ENCODE data around the gene KDELR1. TPM values are rescaled to one million over a fixed set of nuclear protein-coding genes. Genes with fewer than 3 reads are reported as not detected.

The KDELR1 gene
- total and polyA plus RNA-seq, 2 of the 13 experiments (the other 11 are each of a cell fraction or from before 2014, with no cell fraction given) = 134 to 185 TPM

- no peak for TF ChIP-seq NKX3-1 (CRISPR knock-in tag; IDR thresholded peaks at IDR 0.05)
- TF ChIP-seq MED13 (CRISPR knock-in tag; IDR thresholded peaks at IDR 0.05) = no peak
- peak; percentile 96 for TF ChIP-seq PHF21A (CRISPR knock-in tag; IDR thresholded peaks at IDR 0.05)
- TF ChIP-seq RFXAP (CRISPR knock-in tag; IDR thresholded peaks at IDR 0.05; ENCODE audit: borderline replicate concordance) = no peak
- TF ChIP-seq ARNT2 (CRISPR knock-in tag; IDR thresholded peaks at IDR 0.05; ENCODE audit: low read depth) = no peak
- no peak for TF ChIP-seq ELF1 (CRISPR knock-in tag; IDR thresholded peaks at IDR 0.05)
- TF ChIP-seq PAF1 (CRISPR knock-in tag; IDR thresholded peaks at IDR 0.05) = no peak
- TF ChIP-seq NFE2L2 (IDR thresholded peaks at IDR 0.05; ENCODE audit: low read length) = peak; percentile 97
- no peak for TF ChIP-seq THYN1 (CRISPR knock-in tag; IDR thresholded peaks at IDR 0.05; ENCODE audit: borderline replicate concordance, low read depth)
- TF ChIP-seq CSRNP2 (CRISPR knock-in tag; conservative IDR thresholded peaks at IDR 0.05; ENCODE audit: low read depth) = no peak
- no peak for TF ChIP-seq AGO1 (IDR thresholded peaks at IDR 0.05; ENCODE audit: low read depth, low read length, poor library complexity, severe bottlenecking)
- no peak; the same call in 1 of the 2 replicates for TF ChIP-seq ZNF557 (CRISPR knock-in tag; IDR thresholded peaks at IDR 0.05)
- TF ChIP-seq ARID5B (CRISPR knock-in tag; IDR thresholded peaks at IDR 0.05) = peak; percentile 94
- TF ChIP-seq RAD51 (IDR thresholded peaks at IDR 0.05; ENCODE audit: borderline replicate concordance) = no peak
- peak; percentile 29; the same call in 1 of the 2 replicates for TF ChIP-seq ZBTB26 (CRISPR knock-in tag; IDR thresholded peaks at IDR 0.05; ENCODE audit: borderline replicate concordance)
- peak; percentile 67; the same call in 1 of the 2 replicates for TF ChIP-seq HOXA3 (CRISPR knock-in tag; IDR thresholded peaks at IDR 0.05)
- TF ChIP-seq HOXD1 (CRISPR knock-in tag; IDR thresholded peaks at IDR 0.05) = peak; percentile 68; the same call in 1 of the 2 replicates
- TF ChIP-seq PHF8 (CRISPR knock-in tag; IDR thresholded peaks at IDR 0.05) = no peak
- peak; percentile 67; the same call in 1 of the 2 replicates for TF ChIP-seq ZNF362 (CRISPR knock-in tag; IDR thresholded peaks at IDR 0.05; ENCODE audit: borderline replicate concordance)
- TF ChIP-seq NCOA1 (CRISPR knock-in tag; IDR thresholded peaks at IDR 0.05) = 0 out of 2 replicates have a peak, but pooled peaks have one; percentile 63
- TF ChIP-seq ZNF598 (CRISPR knock-in tag; IDR thresholded peaks at IDR 0.05; ENCODE audit: borderline replicate concordance) = peak; percentile 61; the same call in 1 of the 2 replicates
- no peak for TF ChIP-seq ZFP37 (CRISPR knock-in tag; IDR thresholded peaks at IDR 0.05; ENCODE audit: borderline replicate concordance)
- no peak for TF ChIP-seq CCAR2 (optimal IDR thresholded peaks at IDR 0.05; ENCODE audit: low read depth, low read length)
Observed at GRCh38 chr19:48354332-48354992, 36.9 kb downstream of the KDELR1 start (continued).

All from HepG2 (cell line).